Esophagus muscularis mucosa (tissue), 4 donors: ENCODE results near the gene CNOT4. TPM values are rescaled to one million over a fixed set of nuclear protein-coding genes. Genes with fewer than 3 reads are reported as not detected.

Experiments used
- DNase-seq: peaks from one replicate; pipeline ENCODE4 v3.0.0-alpha.2; 2017; ENCODE audit errors: extremely low spot score
- H3K27ac ChIP-seq, 4 donors: fragments of 200-600 bp; sonication (generic); replicated peaks in 1 of 4; 1 replicate in 3 of 4; 2 replicates in 1 of 4; pipeline ENCODE4 v1.5.1; 2016 to 2019; ENCODE audit warnings: mild to moderate bottlenecking in 1 of 4
- H3K27me3 ChIP-seq, 4 donors: fragments of 200-600 bp; sonication (generic); one replicate each; pipeline versions ENCODE4 v1.5.1 to v1.6.0; 2016 to 2019
- H3K36me3 ChIP-seq, 4 donors: fragments of 200-600 bp; sonication (generic); one replicate each; pipeline ENCODE4 v1.5.1; 2016 to 2019
- H3K4me1 ChIP-seq, 4 donors: fragments of 200-600 bp; sonication (generic); one replicate each; pipeline ENCODE4 v1.5.1; 2016 to 2019
- H3K4me3 ChIP-seq, 4 donors: fragments of 200-600 bp; sonication (generic); 1 replicate in 2 of 4; 2 replicates in 2 of 4; pipeline ENCODE4 v1.5.1; 2016 to 2019; ENCODE audit warnings: mild to moderate bottlenecking in 4 of 4, moderate library complexity in 1 of 4
- H3K9me3 ChIP-seq, 4 donors: fragments of 200-600 bp; sonication (generic); 1 replicate in 3 of 4; 2 replicates in 1 of 4; pipeline ENCODE4 v1.5.1; 2016 to 2019
- EP300 ChIP-seq: sonication (generic); formaldehyde crosslinking; IDR thresholded peaks from one replicate; pipeline ENCODE4 v1.6.1; 2017; ENCODE audit warnings: antibody characterized with exemption
- POLR2A ChIP-seq: fragments of 450-650 bp; IDR thresholded peaks from one replicate; pipeline ENCODE4 v1.6.1; 2017; ENCODE audit warnings: antibody characterized with exemption, moderate library complexity, mild to moderate bottlenecking, low read depth
- POLR2AphosphoS5 ChIP-seq, 2 donors: sonication (generic); formaldehyde crosslinking; IDR thresholded peaks; one replicate each; pipeline ENCODE4 v1.6.1; 2017; ENCODE audit warnings: antibody characterized with exemption in 2 of 2
- WGBS: methylation state at CpG from one replicate; pipeline ENCODE4 v1.1.5; 2018; 5-methylcytosine and 5-hydroxymethylcytosine counted together
- intact Hi-C: fragments of 100-400 bp; cut with DNase I; formaldehyde crosslinking; loops from one replicate; pipeline ENCODE4 v1.15.1; 2023
- total RNA-seq, 4 donors: library from RNA; depleted of rRNA; stranded (reverse); fragments of >200 nt; gene quantifications; one replicate each; pipeline versions ENCODE4 v1.1.0 to v1.2.1, GENCODE V29; 2016
- TF ChIP-seq, protein P1 (sequence below), 3 experiments: fragments of 200-600 bp in 2 of 3; fragments of 450-650 bp in 1 of 3; sonication (generic) in 2 of 3; IDR thresholded peaks; one replicate each; pipeline ENCODE4 v1.5.1; 2017 to 2019; ENCODE audit warnings: antibody characterized with exemption in 3 of 3, mild to moderate bottlenecking in 2 of 3, moderate library complexity in 1 of 3

Gene CNOT4
- total RNA-seq, 4 donors from 2014 or later = 18.6 to 28.7 (median 26.4) TPM

GRCh38 chr7:135425036-135425435 is 84.9 kb downstream of the CNOT4 start:
- WGBS = 70% methylated on average over 2 of the region's 2 CpGs
- Histone ChIP-seq H3K4me3 (no peak overlapping the region), H3K9me3 (no peaks in the 10 kb centered on the region), H3K27ac (no peak overlapping the region), H3K36me3 (no peaks in the 10 kb centered on the region), H3K4me1 (peaks cover 0 to 18% (median 10%) of the 10 kb centered on the region in 4 donors), H3K27me3 (no peaks in the 10 kb centered on the region)
- DNase-seq = no peak
- intact Hi-C loops = no loop called here
- TF ChIP-seq POLR2AphosphoS5 (IDR thresholded peaks at IDR 0.05) (no peak), POLR2A (no peak), EP300 (no peak)
- TF ChIP-seq, protein P1, sequence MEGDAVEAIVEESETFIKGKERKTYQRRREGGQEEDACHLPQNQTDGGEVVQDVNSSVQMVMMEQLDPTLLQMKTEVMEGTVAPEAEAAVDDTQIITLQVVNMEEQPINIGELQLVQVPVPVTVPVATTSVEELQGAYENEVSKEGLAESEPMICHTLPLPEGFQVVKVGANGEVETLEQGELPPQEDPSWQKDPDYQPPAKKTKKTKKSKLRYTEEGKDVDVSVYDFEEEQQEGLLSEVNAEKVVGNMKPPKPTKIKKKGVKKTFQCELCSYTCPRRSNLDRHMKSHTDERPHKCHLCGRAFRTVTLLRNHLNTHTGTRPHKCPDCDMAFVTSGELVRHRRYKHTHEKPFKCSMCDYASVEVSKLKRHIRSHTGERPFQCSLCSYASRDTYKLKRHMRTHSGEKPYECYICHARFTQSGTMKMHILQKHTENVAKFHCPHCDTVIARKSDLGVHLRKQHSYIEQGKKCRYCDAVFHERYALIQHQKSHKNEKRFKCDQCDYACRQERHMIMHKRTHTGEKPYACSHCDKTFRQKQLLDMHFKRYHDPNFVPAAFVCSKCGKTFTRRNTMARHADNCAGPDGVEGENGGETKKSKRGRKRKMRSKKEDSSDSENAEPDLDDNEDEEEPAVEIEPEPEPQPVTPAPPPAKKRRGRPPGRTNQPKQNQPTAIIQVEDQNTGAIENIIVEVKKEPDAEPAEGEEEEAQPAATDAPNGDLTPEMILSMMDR (IDR thresholded peaks at IDR 0.05) = no peak

DNA sequence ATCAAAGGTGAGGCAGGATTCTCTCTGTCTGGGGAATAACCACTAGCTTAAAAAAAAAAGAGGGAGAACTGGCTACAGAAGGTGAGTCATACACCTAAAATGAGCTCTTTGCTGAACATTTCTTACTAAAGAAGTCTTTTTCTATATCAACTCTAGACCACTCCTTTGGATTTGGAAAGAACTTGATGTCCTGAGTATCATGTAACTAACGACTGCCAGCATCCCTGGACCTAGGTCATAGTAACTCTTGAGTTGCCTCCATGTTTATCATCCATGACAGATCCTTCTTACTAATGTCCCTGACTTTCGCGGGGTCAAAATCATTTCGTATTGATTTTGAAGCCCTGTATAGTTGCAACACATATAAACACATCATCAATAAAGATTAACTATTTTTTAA is 89.1 kb downstream of the CNOT4 start:
- no peak overlapping the region for H3K4me3 ChIP-seq
- 86% methylated on average over 4 of the region's 4 CpGs for WGBS
- no peaks in the 10 kb centered on the region for H3K9me3 ChIP-seq
- no peak for DNase-seq
- intact Hi-C loops = no loop called here
- H3K27me3 ChIP-seq = no peaks in the 10 kb centered on the region
- peaks cover 0 to 4% (median 0%) of the 10 kb centered on the region in 4 donors for H3K4me1 ChIP-seq
- peaks cover 0 to 15% (median 7%) of the 10 kb centered on the region in 4 donors for H3K36me3 ChIP-seq
- no peak overlapping the region for H3K27ac ChIP-seq
- TF ChIP-seq EP300 = no peak
- TF ChIP-seq, protein P1 (IDR thresholded peaks at IDR 0.05) = no peak
- no peak for TF ChIP-seq POLR2AphosphoS5 (IDR thresholded peaks at IDR 0.05)
- TF ChIP-seq POLR2A = no peak

DNA sequence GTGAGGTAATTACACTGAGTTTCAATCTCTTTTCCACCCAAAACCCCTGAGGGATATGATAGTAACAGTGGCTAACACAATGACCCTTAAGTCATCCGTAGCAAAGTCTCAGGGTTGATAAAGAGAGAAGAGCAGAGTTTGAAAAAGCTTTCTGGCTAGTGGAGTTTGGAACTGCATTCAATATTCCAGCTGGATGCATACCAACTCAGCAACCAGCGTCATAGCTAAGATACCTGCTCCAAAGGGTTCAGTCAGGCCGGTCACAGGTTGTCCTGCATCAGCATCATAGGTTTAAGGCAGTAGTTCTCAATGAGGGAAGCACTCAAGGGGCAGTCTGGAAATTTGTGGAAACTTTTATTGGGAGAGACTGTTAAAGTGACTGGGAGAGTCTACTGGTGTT is 93.5 kb downstream of the CNOT4 start:
- no peak for TF ChIP-seq EP300
- TF ChIP-seq POLR2AphosphoS5 (IDR thresholded peaks at IDR 0.05) = no peak
- TF ChIP-seq, protein P1 (IDR thresholded peaks at IDR 0.05) = no peak
- TF ChIP-seq POLR2A = no peak
- H3K27ac ChIP-seq = no peak overlapping the region
- no peak overlapping the region for H3K4me3 ChIP-seq
- no peak for DNase-seq
- intact Hi-C loops = no loop called here
- 96% methylated on average over 3 of the region's 3 CpGs for WGBS
- H3K36me3 ChIP-seq = peaks cover 0 to 21% (median 7%) of the 10 kb centered on the region in 4 donors
- H3K27me3 ChIP-seq = no peaks in the 10 kb centered on the region
- H3K9me3 ChIP-seq = no peaks in the 10 kb centered on the region
- peaks cover 0 to 4% (median 0%) of the 10 kb centered on the region in 4 donors for H3K4me1 ChIP-seq

DNA sequence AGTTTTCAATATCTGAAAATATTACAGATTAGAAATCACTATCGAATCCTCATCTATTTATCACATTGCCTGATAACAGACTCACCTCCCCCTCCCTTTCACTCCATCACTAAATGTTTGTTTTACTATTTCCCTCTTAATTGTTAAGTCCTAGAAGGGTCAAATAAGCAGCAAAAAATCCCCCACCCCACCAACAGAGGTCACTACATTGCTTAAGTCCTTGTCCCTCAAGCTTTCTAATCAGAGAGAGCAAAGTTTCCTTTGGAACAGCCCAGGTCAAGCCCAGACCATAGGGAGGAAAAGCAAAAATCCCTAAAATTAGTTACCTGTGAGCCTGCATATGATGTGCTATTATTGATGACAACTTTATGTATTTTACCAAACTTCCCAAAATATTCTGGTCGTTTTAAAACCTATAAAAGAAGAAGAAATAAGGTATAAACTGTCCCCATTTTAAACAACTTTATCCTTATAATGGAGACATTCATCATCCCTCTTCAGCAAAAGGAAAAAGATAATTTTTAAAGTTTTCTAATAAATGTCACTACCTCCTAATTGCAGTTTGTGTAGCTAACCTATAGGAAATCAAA is 95.0 kb downstream of the CNOT4 start:
- Histone ChIP-seq H3K27me3 (no peaks in the 10 kb centered on the region), H3K4me3 (no peak overlapping the region), H3K36me3 (peaks cover 0 to 21% (median 7%) of the 10 kb centered on the region in 4 donors), H3K4me1 (no peaks in the 10 kb centered on the region), H3K9me3 (no peaks in the 10 kb centered on the region), H3K27ac (no peak overlapping the region)
- WGBS = 89% methylated on average over 2 of the region's 2 CpGs
- intact Hi-C loops = no loop called here
- DNase-seq = no peak
- TF ChIP-seq EP300 (no peak), POLR2AphosphoS5 (IDR thresholded peaks at IDR 0.05) (no peak), POLR2A (no peak)
- TF ChIP-seq, protein P1 (IDR thresholded peaks at IDR 0.05) = peak; percentile 18 to 46 (median 21)

GRCh38 chr7:135414208-135414607 is 95.7 kb downstream of the CNOT4 start:
- Histone ChIP-seq H3K4me1 (no peaks in the 10 kb centered on the region), H3K4me3 (no peak overlapping the region), H3K9me3 (no peaks in the 10 kb centered on the region), H3K36me3 (peaks cover 0 to 21% (median 7%) of the 10 kb centered on the region in 4 donors), H3K27ac (no peak overlapping the region), H3K27me3 (no peaks in the 10 kb centered on the region)
- 93% methylated on average over 3 of the region's 3 CpGs for WGBS
- TF ChIP-seq POLR2A (no peak), EP300 (no peak)
- TF ChIP-seq, protein P1 (IDR thresholded peaks at IDR 0.05) = no peak
- intact Hi-C loops = no loop called here
- DNase-seq = no peak
